GM21529 (cell line): ENCODE measurements around the gene RAPGEF4.

Source experiments
- ATAC-seq: cut with Tn5 transposase; IDR thresholded peaks from one replicate; pipeline ENCODE4 v1.9.1; 2021; ENCODE audit not compliant: unreplicated experiment

The RAPGEF4 gene

DNA sequence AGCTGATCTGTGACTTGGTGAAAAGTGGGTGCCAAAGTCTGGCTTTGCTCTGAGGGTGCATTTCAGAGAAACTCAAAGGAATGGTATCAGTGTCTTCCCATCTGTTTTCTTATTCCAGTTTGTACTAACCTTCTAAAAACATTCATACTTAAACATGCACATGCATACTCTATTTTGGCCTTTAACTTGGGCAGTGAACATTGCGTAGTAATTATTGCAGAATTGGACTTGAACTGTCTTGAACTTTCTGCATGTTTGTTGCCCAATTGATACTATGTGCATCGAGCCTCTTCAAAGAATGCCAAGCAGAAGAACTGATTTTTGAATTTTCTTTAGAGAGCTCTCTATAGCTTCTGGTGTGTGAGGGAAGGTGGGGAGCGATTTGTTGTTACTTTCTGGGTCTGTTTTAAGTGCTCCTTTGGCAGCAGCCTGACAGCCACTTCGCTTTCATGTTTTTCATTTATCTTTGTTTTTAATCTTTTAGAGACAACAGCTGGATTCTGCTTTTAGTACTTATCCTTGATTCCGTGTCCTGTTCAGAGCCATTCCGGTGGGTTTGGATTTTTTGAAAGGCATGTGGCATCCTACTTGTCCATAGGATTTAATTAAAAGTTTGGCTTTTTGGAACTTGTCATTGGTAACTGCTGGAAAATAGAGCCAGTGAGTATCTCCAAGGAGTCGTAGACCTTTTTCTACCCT lies 159.2 kb downstream of the RAPGEF4 start:
- no peak for ATAC-seq

DNA sequence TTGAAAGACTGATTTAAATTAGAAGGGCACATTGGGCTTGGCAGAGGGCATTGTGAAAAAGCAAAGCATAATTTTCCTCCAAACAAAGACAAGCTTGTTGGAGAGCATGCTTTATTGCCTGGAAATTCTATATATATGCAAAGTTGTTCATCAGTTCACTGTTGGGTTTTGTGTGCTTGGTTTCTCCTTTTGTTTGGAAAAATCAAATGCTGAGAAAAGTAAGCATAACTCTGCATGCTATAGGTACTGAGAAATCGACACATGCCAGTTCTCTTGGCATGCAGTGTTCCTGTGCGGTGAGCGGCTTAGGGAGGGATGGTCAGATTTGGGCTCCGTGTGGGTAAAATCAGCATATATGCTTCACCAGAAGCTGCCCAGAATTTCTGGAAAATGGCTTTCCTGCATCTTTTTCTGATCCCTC lies 161.0 kb downstream of the RAPGEF4 start:
- no peak for ATAC-seq

DNA sequence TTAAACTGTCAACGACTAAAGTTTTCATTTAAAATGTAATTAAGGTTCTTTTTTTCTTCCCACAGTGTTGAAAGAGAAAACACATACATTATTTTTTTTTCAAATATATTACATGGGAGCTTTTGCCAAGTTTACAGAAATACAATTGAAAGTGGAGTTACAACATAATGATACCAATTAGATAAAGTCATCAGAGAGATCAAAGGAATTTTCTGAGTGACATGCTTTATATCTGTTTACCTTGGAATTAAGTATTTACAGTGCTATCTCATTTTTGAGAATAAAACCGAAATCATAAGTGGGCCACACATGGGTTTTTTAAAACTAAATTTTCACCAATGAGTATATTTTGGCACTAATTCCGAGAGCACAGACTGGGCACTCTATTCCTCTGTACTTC lies 165.2 kb downstream of the RAPGEF4 start:
- ATAC-seq, result no peak

DNA sequence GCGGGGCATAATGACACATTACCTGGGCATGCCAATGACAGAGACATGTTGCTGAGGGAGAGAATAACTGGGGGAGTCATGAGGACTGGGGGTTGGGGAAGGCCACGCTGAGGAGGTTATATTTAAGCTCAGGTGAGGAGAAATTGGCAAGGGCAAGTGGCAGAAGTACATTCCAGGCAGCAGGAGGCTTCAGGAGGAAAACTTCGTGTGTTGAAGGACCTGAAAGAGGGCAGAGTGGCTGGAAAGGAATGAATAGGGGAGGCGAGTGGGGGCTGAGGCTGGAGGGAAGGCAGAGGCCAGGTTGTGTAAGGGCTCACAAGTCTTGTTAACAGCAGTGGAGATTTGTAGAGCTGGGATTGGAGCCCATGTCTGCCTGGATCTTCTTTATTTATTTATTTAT lies 166.3 kb downstream of the RAPGEF4 start:
- no peak for ATAC-seq

DNA sequence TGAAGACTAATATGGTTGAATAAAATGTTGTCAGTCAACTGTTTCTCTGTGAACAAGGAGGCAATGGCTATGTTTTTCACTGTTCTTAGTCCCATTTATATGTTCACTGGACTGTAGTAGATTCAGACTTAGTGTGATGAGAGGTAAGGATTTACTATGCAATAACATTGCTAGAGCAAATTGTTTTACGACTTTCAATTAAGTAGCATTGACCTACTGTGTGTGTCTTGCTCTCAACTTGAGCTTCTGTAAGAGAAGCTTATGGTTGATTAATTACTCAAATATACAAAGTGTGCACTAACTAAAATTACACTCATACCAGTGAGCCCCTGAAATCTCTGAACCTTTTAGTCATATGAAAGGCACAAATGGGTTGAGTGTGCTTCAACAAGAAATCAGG lies 168.6 kb downstream of the RAPGEF4 start:
- ATAC-seq, result no peak

DNA sequence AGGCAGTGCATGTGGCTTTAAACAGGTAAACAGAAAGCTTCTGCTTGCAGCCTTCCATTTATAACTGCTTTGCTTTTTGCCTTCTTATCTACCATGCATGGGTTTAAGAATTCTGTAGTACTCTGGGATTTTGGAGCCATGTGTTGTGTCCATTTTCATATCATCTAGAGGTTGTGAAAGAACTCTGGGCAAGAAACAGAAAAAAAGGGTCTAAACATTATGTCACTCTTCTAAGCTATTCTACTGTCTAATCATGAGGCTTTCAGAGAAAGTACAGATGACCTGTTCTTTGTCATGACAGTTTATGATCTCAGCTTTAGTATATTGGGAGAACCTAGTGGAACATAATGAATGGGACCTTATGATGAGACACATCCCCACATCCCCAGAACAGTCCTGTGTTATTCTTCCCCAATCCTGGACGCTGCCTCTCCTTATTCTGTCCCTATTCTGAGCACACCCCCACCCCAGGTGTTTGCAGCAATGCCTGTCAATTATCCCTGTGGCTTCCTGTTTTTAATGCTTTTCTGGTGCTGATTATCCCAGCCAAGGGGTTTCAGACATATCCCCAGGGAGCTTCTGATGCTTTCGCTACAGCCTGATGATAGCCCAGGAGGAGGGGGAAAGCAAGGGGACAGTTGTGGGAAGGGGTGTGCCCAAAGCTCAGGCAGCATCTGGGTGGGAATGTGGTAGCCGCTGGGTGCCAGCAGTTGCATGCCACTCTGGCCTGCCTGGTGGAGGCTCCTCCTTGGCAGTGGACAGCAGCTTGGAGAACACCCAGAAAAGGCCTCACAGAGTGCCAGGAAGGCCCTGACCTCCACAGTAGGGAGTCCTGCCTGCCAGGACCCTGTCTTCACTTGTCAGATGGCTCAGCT lies 170.5 kb downstream of the RAPGEF4 start:
- ATAC-seq, result no peak

DNA sequence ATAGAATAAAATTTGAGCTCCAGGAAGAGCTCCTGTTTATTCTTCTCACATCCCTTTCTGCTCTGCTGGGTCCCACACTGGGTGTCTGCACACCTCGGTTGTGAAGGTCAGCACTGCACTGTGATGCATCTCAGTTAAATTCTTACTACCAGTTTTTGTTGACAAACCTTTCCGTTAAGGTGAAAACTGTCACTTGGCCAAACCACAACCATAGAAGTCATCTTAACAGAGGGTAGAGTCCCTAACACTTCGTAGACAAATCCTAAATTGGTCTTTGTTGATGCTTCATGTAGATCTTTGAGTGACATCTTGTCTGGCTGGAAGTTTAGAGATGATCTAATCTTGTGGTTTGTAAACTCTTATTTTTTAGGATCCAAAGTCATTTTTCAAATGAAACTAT lies 172.6 kb downstream of the RAPGEF4 start:
- no peak for ATAC-seq

DNA sequence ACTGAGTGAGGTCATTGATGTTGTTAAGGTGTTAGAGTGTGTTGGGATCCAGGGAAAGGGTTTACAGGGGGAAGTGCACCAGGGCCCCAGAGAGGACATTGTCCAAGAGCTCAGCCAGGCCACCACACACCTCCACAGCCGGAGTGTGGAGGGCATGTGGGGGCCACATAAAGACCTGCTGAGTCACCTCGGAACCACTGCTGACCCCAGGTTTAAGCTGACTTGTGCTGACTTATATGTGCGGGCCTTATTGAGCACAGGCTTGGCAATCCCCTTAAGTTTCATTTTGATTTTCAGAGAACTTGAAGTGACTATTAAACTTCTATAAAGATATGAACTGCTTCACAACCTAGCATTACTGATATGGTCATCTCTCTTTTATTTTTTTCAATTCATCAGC lies 173.8 kb downstream of the RAPGEF4 start:
- no peak for ATAC-seq

DNA sequence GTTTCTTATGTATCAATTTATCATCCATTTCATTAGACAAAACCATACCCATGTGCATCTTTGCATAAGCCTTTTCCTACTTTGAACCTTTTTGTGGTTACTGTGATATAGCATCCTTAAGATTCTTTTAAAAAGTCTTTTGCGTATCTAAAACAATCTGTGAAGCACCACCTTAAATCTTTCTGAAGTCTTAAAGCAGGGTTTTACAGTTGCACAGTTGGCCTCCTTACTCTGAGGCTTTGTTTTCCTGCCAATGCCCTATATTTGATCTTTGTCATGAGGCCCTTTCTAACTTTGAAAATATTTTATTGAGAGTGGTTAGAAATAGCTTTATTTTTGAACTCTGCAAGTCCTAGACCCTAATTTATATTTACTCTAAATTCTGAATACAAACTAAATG lies 176.6 kb downstream of the RAPGEF4 start:
- ATAC-seq, result no peak

DNA sequence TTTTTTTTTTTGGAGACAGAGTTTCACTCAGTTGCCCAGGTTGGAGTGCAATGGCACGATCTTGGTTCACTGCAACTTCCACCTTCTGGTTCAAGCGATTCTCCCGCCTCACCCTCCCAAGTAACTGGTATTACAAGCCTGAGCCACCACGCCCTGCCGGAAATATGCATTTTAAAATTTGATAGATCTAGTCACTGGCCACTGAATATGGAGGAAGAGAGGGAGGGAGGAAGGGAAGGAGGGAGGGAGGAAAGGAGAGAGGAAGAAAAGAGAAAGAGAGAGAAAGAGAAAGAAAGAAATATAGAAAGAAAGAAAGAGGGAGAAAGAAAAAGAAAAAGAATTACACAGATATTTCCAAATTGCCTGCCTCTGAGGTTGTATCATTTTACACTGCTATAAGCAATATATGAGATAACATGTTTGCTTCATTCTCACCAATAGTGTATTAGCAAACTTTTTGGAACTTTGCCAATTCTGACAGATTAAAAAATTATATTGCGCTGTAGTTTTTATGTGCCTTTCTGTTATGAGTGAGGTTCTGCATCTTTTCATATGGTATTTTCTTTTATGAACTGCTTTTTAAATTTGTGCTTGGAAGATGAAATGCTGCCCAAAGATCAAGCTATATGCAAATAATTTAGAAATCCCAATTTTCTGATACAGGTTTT lies 178.8 kb downstream of the RAPGEF4 start:
- no peak for ATAC-seq

DNA sequence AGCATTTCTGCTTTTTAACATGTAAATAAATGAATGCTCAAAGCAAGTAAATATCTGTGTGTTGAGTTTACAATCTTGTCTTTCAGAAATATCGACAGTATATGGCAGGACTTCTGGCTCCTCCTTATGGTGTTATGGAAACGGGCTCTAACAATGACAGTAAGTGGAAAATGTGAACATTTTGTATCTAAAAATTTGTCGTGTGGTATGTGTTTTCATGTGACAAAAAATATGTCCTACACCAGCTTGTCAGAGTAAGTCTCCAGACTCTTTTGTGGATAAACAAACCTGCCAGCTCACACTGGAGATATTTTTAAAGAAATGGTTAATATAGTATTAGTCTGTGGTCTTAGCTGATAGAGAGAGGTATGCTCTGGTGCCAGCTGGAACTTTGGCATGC lies 182.1 kb downstream of the RAPGEF4 start:
- ATAC-seq, result no peak

DNA sequence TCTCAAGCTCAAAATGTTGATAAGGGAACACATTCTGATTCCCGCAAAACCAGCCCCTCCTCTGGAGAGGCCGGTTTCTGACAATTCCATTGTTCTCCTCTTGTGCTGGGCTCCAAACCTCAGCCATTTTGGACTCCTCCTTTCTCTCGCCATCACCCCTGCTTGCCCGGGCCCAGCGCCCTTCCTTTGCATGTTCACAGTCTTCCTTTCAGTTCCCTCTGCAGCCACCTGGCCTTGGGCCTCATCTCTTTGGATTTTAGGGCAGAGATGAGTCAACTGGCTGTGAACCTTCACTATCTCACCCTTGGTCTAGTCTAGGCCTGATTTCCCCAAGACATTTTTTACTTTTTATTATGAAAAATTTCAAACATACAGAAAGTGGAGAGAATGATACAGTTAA lies 184.1 kb downstream of the RAPGEF4 start:
- ATAC-seq, result peak; percentile 94

DNA sequence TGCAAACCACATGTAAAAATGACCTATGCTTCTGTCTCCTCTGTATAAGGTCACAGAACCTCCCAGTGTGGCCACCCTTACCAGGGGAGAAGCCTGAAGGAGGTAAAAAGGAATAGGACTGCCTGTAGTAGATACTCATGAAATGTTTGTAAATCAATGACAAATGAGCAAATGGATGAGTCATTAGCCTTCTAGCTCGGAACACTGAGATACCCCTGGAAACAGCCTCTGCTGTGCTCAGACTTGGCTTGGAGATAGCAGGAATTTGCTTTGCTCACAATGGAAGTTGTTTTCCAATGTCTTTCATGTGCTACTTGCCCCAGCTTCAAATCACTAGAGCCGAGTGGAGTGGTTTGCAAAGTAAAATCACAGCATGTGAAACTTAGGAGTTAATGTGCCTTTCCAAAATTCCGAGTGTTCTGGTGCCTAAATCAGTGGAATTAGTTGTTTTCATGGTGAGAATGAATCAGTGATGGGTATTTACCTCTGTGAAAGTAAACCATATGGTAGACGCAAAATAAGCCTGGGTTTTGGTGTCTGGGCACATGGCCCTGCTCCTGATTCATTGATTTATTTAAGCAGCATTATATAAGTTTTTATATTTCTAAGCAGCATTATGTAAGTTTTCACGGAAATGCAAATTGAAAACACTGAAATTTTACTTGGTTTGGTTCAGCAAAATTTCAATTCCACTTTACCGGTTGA lies 186.0 kb downstream of the RAPGEF4 start:
- no peak for ATAC-seq

DNA sequence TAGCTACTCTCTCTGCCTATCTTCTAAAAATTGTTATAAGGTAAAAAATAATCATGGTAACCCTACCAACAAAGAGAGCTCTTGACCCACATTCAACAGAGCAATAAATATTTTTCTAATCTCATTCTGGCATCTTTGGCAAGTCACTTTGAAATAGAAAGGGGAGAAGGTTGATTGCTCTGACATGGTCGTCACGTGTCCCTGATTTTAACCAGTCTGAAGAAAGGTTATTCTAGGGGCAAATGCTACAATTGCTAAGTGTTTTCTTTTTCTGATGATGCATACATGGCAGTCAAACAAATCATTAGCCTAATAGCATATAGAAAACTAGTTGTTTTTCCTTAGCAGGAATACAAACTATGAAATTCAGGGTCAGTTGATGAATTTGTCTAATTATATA lies 186.7 kb downstream of the RAPGEF4 start:
- no peak for ATAC-seq

DNA sequence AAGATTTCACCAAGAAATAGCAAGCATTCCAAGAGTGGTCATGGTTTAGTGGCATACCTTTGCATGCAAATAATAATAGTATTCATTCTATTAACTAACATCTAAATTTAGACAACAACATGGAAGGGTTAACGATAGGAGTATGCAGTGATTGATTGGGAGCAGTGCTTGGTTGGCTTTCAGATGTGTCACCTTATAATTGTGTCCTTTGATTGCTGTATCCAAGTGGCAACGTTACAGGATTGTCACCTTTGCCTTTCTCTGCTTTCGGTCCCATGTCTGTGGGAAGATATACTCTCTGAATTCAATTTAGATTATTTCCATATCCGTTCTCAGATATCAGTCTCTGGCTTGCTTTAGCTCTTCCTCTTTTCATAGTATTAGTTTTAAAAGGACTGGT lies 187.2 kb downstream of the RAPGEF4 start:
- ATAC-seq, result no peak

DNA sequence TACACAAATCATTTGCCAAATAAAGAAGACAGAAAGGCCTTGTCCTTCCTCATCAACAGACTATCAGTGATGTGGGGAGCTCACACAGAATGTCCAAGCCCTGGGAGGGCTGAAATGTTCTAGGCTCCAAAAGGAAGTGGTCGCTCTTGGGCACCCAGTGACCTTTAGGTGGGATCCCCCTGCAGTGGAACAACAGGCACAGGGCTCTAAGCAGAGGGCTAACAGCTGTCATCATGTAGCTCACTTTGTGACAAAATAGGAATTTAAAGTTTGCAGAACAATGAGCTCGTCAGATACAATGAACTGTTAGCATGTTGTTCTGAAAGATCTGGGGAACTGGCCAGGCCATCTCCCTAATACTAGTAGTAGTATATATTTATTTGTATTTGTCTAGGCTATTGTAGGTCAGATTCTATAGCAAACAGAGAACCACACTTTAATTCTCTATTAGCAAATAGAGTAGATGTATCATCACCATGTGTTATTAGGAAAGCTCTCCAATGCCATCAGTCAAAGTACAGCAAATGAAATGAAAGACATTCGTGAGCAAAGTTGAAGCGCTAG lies 188.5 kb downstream of the RAPGEF4 start:
- no peak for ATAC-seq

DNA sequence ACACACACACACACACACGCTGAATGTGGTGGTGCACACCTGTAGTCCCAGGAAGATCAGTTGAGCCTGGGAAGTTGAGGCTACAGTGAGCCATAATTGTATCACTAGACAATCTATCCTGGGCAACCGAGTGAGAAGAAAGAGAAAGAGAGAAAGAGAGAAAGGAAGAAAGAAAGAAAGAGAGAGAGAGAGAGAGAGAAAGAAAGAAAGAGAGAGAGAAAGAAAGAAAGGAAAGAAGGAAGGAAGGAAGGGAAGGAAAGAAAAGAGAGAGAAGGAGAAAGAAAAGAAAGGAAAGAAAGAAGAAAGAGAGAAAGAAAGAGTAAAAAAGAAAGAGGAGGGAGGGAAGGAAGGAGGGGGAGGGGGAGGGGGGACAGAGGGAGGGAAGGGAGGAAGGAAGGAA lies 190.0 kb downstream of the RAPGEF4 start:
- no peak for ATAC-seq

DNA sequence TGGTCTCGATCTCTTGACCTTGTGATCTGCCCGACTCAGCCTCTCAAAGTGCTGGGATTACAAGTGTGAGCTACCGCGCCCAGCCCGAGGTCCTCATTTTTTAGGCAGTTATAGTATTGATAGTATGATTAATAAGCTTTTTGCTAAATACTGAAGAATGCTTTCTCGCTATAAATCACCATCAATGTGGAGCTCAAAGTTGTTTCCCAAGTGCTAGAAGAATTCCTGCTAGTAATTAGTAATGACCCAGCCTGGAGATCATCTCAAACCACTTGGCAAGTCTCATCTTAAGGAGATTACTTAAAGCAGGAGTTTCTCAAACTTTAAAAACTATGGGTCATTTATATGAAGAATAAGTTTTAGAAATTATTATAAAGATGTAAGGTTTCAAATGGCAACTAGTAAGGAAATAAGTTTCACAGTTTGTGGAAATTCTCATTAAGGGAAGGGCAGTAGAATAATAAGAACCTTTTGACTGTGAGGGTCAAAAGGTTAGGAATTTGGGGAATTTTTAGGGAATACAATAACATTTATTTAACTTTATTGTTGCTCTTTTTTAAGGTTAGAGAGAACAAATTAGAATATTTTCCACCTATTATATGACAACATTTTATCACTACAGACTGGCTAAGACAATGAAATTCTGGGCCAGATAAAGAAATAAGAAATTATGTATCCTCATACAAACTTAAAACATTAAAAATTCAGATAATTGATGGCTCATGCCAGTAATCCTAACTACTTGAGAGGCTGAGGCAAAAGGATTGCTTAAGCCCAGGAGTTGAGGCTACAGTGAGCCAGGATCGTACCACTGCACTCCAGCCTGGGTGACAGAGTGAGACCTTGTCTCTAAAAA lies 191.4 kb downstream of the RAPGEF4 start:
- no peak for ATAC-seq

DNA sequence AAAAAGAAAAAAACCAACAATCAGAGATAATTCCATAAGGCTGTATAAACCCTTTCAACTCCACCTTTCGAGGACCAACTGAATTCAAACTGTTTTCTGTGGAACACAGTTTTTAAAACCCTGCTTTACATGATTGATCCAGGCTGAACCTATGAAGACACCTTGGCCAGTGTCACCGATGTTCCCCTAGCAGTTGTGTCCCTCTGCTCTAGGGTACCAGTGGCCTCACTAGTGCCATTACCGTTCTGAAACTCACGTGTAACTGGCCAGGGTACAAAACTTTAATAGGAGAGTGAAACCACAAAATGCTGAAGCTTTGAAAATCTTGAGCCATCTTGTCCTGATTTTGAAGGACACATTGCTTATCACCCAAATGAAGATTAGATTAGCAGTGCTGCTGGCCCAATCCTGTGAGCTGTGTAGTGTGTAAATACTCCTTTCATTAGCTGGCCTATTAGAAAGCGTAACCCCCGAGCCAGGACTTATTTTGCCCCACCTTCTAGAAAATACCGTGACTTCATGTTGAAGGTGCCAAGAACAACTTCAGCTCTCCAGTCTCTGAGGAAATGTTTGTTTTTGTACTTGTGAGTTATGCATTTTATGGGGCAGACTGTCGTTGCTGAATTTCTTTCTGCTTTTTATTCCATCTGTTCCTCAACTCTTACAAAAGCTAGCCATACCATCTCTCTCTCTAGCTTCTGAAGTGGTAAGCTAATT lies 192.2 kb downstream of the RAPGEF4 start:
- ATAC-seq, result no peak
